CD1c-positive myeloid dendritic cell (primary cell): ENCODE measurements around the gene KSR1.
A peak's percentile ranks its signal among the peaks of the same experiment; 100 is the strongest.
"Not testable (repeated sequence)": the region's sequence is repeated elsewhere in the genome, so short reads cannot be mapped to it uniquely, and the experiment has no call there.

Experiments
- DNase-seq: peaks from one replicate; pipeline ENCODE4 v3.0.0-alpha.2; 2016; ENCODE audit errors: extremely low spot score

KSR1 gene

GRCh38 chr17:27609611-27610303, 153.5 kb downstream of the KSR1 start:
- peak; percentile 49 for DNase-seq

GRCh38 chr17:27610304-27610677, 154.0 kb downstream of the KSR1 start:
- DNase-seq: no peak

- DNase-seq: no peak
These were observed 156.0 kb downstream of the KSR1 start for GRCh38 chr17:27612160-27612770.

GRCh38 chr17:27613433-27613832, 157.2 kb downstream of the KSR1 start:
- DNase-seq: no peak

GRCh38 chr17:27615121-27615520, 158.9 kb downstream of the KSR1 start:
- no peak for DNase-seq

- DNase-seq: no peak
These were observed 160.2 kb downstream of the KSR1 start for GRCh38 chr17:27616414-27616813.

GRCh38 chr17:27618417-27618816, 162.2 kb downstream of the KSR1 start:
- no peak for DNase-seq

GRCh38 chr17:27620721-27621120, 164.5 kb downstream of the KSR1 start:
- no peak for DNase-seq

GRCh38 chr17:27621536-27621935, 165.3 kb downstream of the KSR1 start:
- DNase-seq: no peak

- DNase-seq: no peak
These were observed 165.8 kb downstream of the KSR1 start for GRCh38 chr17:27621942-27622559.

GRCh38 chr17:27622986-27623385, 166.7 kb downstream of the KSR1 start:
- no peak for DNase-seq

GRCh38 chr17:27623614-27624013, 167.4 kb downstream of the KSR1 start:
- no peak for DNase-seq

GRCh38 chr17:27624539-27624938, 168.3 kb downstream of the KSR1 start:
- DNase-seq: no peak

- no peak for DNase-seq
These were observed 169.6 kb downstream of the KSR1 start for GRCh38 chr17:27625856-27626255.

GRCh38 chr17:27627514-27627913, 171.3 kb downstream of the KSR1 start:
- DNase-seq: no peak

- no peak for DNase-seq
These were observed 172.1 kb downstream of the KSR1 start for GRCh38 chr17:27628376-27628775.

- not testable (repeated sequence) for DNase-seq
These were observed 173.0 kb downstream of the KSR1 start for GRCh38 chr17:27629260-27629659.

- peak; percentile 82 for DNase-seq
These were observed 174.6 kb downstream of the KSR1 start, which contains the start of gene LGALS9 for GRCh38 chr17:27630607-27631410. Gene LGALS9 (plus strand): TSS chr17:27631188. CDS start chr17:27631266, 78 bp downstream.

- peak; percentile 64 for DNase-seq
These were observed 175.1 kb downstream of the KSR1 start for GRCh38 chr17:27631411-27631760.

- DNase-seq: no peak
These were observed 175.9 kb downstream of the KSR1 start for GRCh38 chr17:27631897-27632725.

- DNase-seq: peak; percentile 90
These were observed 176.5 kb downstream of the KSR1 start for GRCh38 chr17:27632766-27633165.
